ENCODE data around the gene MALRD1.

- TF ChIP-seq POLR2A (IDR thresholded peaks at IDR 0.05) (no peak), CTCF (IDR thresholded peaks at IDR 0.05) (no peak)
Measured at GRCh38 chr10:19451356-19451755, 402.8 kb downstream of the MALRD1 start.
